ENCODE results near the gene LAIR2.

The LAIR2 gene

GRCh38 chr19:54469496-54469934, 33.1 kb upstream of the LAIR2 start:
- peak overlapping the region; percentile 87; the same call in 1 of the 2 replicates for H3K27ac ChIP-seq
- TF ChIP-seq CTCF (conservative IDR thresholded peaks at IDR 0.05), result no peak

- TF ChIP-seq CTCF (conservative IDR thresholded peaks at IDR 0.05), result no peak
- H3K27ac ChIP-seq, result no peak overlapping the region; the same call in 1 of the 2 replicates
These were observed 32.2 kb upstream of the LAIR2 start for GRCh38 chr19:54470276-54470887.

- no peak for TF ChIP-seq CTCF (conservative IDR thresholded peaks at IDR 0.05)
- H3K27ac ChIP-seq, result peak overlapping the region; percentile 65; the same call in 1 of the 2 replicates
These were observed 31.4 kb upstream of the LAIR2 start for GRCh38 chr19:54470991-54471782.

- TF ChIP-seq CTCF (conservative IDR thresholded peaks at IDR 0.05), result no peak
- H3K27ac ChIP-seq, result no peak within 1 kb of the TSS
These were observed 29.4 kb upstream of the LAIR2 start, which contains the start of gene CDC42EP5 for GRCh38 chr19:54473071-54473891. CDC42EP5 (minus strand) TSS chr19:54473296; CDS start chr19:54465547, 7,749 bp downstream.

- TF ChIP-seq CTCF (conservative IDR thresholded peaks at IDR 0.05), result no peak
- no peak overlapping the region for H3K27ac ChIP-seq
These were observed 28.7 kb upstream of the LAIR2 start for GRCh38 chr19:54473892-54474372.

GRCh38 chr19:54475706-54476105, 26.9 kb upstream of the LAIR2 start:
- H3K27ac ChIP-seq, result no peak overlapping the region
- no peak for TF ChIP-seq CTCF (conservative IDR thresholded peaks at IDR 0.05)

- peak; percentile 37; the same call in 1 of the 2 replicates for TF ChIP-seq CTCF (conservative IDR thresholded peaks at IDR 0.05)
- no peak overlapping the region for H3K27ac ChIP-seq
These were observed 25.0 kb upstream of the LAIR2 start for GRCh38 chr19:54477650-54478049.
